NOMO-1 (cell line): ENCODE measurements around the gene FARP2.

Experiments used
- DNase-seq, 2 experiments: peaks; one replicate each; lab custom pipeline; 2025; ENCODE audit not compliant: unreplicated experiment in 2 of 2; lab: John Stamatoyannopoulos, UW

FARP2 gene

GRCh38 chr2:241451840-241452506 is 95.9 kb downstream of the FARP2 start:
- DNase-seq = no peak

GRCh38 chr2:241453919-241454318 is 97.8 kb downstream of the FARP2 start:
- peak; percentile 6 to 11 for DNase-seq

- peak in 1 of 2 experiments; percentile 7 for DNase-seq
Measured at GRCh38 chr2:241454837-241455485, 98.9 kb downstream of the FARP2 start.

- no peak for DNase-seq
Measured at GRCh38 chr2:241456546-241456945, 100.5 kb downstream of the FARP2 start.

- DNase-seq = no peak
Measured at GRCh38 chr2:241458687-241459086, 102.6 kb downstream of the FARP2 start.

- DNase-seq = no peak
Measured at GRCh38 chr2:241459520-241459919, 103.4 kb downstream of the FARP2 start.

GRCh38 chr2:241460631-241461030 is 104.5 kb downstream of the FARP2 start:
- no peak for DNase-seq

- no peak for DNase-seq
Measured at GRCh38 chr2:241461693-241462677, 105.9 kb downstream of the FARP2 start.

- DNase-seq = no peak
Measured at GRCh38 chr2:241463276-241464135, 107.4 kb downstream of the FARP2 start.

GRCh38 chr2:241465543-241465942 is 109.5 kb downstream of the FARP2 start:
- DNase-seq = no peak

- no peak for DNase-seq
Measured at GRCh38 chr2:241466230-241466629, 110.1 kb downstream of the FARP2 start.

GRCh38 chr2:241467777-241468475 is 111.8 kb downstream of the FARP2 start:
- no peak for DNase-seq

GRCh38 chr2:241468476-241468781 is 112.3 kb downstream of the FARP2 start:
- DNase-seq = no peak

GRCh38 chr2:241469746-241470145 is 113.7 kb downstream of the FARP2 start:
- no peak for DNase-seq

- no peak for DNase-seq
Measured at GRCh38 chr2:241473399-241473798, 117.3 kb downstream of the FARP2 start.

GRCh38 chr2:241475267-241475666 is 119.2 kb downstream of the FARP2 start:
- no peak for DNase-seq

GRCh38 chr2:241478166-241478565 is 122.1 kb downstream of the FARP2 start:
- no peak for DNase-seq

- DNase-seq = no peak
Measured at GRCh38 chr2:241479026-241479898, 123.2 kb downstream of the FARP2 start.

GRCh38 chr2:241481687-241482086 is 125.6 kb downstream of the FARP2 start:
- DNase-seq = no peak
